ENCODE results near the gene NGB. TPM values are rescaled to one million over a fixed set of nuclear protein-coding genes. Genes with fewer than 3 reads are reported as not detected.

Gene NGB
- total and polyA plus RNA-seq, 9 of the 15 experiments (the other 6 are each of a cell fraction or from before 2014, with no cell fraction given), result not detected

- no peak for TF ChIP-seq ATF1 (CRISPR knock-in tag; IDR thresholded peaks at IDR 0.05)
- 0 out of 2 replicates have a peak, but pooled peaks have one; percentile 60 for TF ChIP-seq ATF1 (tag; IDR thresholded peaks at IDR 0.05)
- TF ChIP-seq IRF1 (CRISPR knock-in tag; IDR thresholded peaks at IDR 0.05; ENCODE audit: borderline replicate concordance), result no peak
- TF ChIP-seq MTA3 (IDR thresholded peaks at IDR 0.05; ENCODE audit: borderline replicate concordance), result no peak
- TF ChIP-seq CCNT2 (IDR thresholded peaks at IDR 0.05; ENCODE audit: borderline replicate concordance, extremely low read depth, insufficient read length, low read depth, low read length), result peak; percentile 26
- TF ChIP-seq ILF3 (IDR thresholded peaks at IDR 0.05; ENCODE audit: borderline replicate concordance), result no peak
- TF ChIP-seq JUN (IDR thresholded peaks at IDR 0.05; ENCODE audit: borderline replicate concordance, low read depth, low read length), result no peak
- TF ChIP-seq JUN (CRISPR knock-in tag; IDR thresholded peaks at IDR 0.05; ENCODE audit: borderline replicate concordance), result 0 out of 2 replicates have a peak, but pooled peaks have one; percentile 52
- TF ChIP-seq HNRNPH1 (optimal IDR thresholded peaks at IDR 0.05; ENCODE audit: low read depth, low read length), result no peak
- no peak for TF ChIP-seq ELF2 (CRISPR knock-in tag; IDR thresholded peaks at IDR 0.05)
- TF ChIP-seq ZSCAN32 (CRISPR knock-in tag; IDR thresholded peaks at IDR 0.05), result no peak
- no peak for TF ChIP-seq ZBTB12 (CRISPR knock-in tag; IDR thresholded peaks at IDR 0.05)
- TF ChIP-seq RCOR1 (IDR thresholded peaks at IDR 0.05; ENCODE audit: borderline replicate concordance in 1 of 2, low read depth in 2 of 2, low read length in 2 of 2), result 0 out of 4 replicates have a peak, but pooled peaks of 1 of the 2 experiments have one; percentile 13
- 0 out of 2 replicates have a peak, but pooled peaks have one; percentile 14 for TF ChIP-seq CEBPG (CRISPR knock-in tag; IDR thresholded peaks at IDR 0.05)
- no peak for TF ChIP-seq CEBPG (tag; conservative IDR thresholded peaks at IDR 0.05 in 1 of 2, IDR thresholded peaks at IDR 0.05 in 1 of 2)
- no peak for TF ChIP-seq IRF2 (CRISPR knock-in tag; IDR thresholded peaks at IDR 0.05)
- TF ChIP-seq ZBTB1 (CRISPR knock-in tag; IDR thresholded peaks at IDR 0.05; ENCODE audit: borderline replicate concordance, low read depth), result no peak
- TF ChIP-seq CHAMP1 (IDR thresholded peaks at IDR 0.05), result no peak
- TF ChIP-seq RBM17 (IDR thresholded peaks at IDR 0.05; ENCODE audit: borderline replicate concordance, low read depth, low read length), result no peak
- TF ChIP-seq ZNF140 (CRISPR knock-in tag; IDR thresholded peaks at IDR 0.05), result no peak
- peak; percentile 12 to 92 for TF ChIP-seq E2F6 (IDR thresholded peaks at IDR 0.05; ENCODE audit: borderline replicate concordance in 1 of 2, extremely low read depth in 1 of 2, insufficient read depth in 1 of 2, insufficient read length in 1 of 2, low read depth in 1 of 2, low read length in 1 of 2, poor library complexity in 1 of 2, severe bottlenecking in 1 of 2)
- peak; percentile 78 for TF ChIP-seq POLR2G (IDR thresholded peaks at IDR 0.05; ENCODE audit: low read depth, low read length)
These were observed 49.4 kb upstream of the NGB start, which contains the start of gene POMT2 (continued) for GRCh38 chr14:77320238-77320935.
